GM21528 (cell line): ENCODE measurements around the gene GRK4.

ENCODE experiments used
- ATAC-seq: cut with Tn5 transposase; IDR thresholded peaks from one replicate; pipeline ENCODE4 v1.9.1; 2021; ENCODE audit warnings: mild to moderate bottlenecking, moderate library complexity; ENCODE audit not compliant: unreplicated experiment, low FRiP score

Gene GRK4

DNA sequence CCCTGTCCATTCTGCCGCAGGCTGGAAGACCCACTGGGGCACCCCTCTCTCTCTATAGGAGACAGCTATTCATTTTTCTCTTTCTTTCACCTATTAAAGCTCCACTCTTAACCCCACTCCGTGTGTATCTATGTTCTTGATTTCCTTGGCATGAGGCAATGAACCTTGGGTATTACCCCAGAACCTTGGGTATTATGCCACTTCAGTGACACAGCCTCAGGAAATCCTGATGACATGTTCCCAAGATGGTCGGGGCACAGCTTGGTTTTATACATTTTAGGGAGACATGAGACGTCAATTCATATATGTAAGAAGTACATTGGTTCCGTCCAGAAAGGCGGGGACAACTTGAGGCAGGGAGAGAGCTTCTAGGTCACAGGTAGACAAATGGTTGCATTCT lies 97.6 kb downstream of the GRK4 start:
- no peak for ATAC-seq

DNA sequence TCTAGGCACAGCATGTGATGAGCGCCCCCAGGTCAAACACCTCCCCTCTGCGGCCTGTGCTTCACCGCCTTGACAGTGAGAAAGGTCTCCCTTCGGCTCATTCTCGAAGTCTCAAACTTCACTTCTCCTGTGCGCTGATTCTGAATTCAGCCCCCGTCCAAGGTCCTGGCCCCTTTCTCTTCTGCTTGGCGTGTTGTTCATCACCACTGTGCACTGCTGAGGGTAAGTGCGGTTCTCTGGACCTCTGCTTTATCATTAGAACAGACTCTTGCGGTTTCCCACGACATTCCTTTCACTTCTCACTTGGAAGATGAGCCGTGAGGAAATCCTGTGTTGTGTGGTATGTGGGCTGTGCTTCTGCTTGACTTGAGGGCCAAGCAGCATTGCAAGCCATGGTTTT lies 99.1 kb downstream of the GRK4 start:
- no peak for ATAC-seq

DNA sequence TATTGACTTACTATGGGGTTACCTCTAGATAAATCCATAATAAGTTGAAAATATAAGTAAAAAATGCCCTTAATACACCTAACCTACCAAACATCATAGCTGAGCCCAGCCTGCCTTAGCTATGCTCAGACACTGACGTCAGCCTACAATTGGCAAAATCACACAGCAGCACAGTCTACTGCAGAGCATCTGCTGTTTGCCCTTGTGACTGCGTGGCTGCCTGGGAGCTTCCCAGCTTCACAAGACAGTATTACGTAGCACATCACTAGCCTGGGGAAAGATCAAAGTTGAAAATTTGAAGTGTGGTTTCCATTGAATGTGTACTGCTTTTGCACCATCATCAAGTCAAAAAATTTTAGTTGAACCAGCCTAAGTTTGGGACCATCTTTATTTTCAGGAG lies 102.2 kb downstream of the GRK4 start:
- ATAC-seq, result no peak

DNA sequence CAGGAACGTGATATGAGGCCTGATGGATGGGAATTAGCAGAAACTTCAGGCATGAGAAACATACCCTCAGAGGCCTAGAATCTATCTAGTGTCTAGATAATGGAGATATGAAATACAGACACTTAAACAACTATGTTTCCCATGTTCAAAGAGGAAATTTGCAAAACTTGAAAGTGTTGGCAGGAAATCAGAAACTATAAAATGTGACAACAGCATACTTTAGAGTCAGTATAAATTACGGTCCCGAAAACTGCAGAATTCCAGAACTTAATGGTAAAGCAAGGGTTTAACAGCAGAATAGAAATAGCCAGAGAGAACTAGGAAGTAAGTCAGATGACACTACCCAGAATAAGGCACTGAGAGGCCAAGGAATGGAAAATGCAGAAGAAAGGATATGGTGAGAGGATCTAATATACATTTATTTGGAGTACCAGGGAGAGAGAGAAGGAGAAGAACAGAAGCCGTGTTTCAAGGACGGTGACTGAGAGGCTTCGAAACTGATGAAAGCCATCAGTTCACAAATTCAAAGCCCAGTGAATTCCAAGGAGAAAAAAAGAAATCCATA lies 103.5 kb downstream of the GRK4 start:
- ATAC-seq, result no peak

GRCh38 chr4:3067473-3068001 lies 104.2 kb downstream of the GRK4 start:
- no peak for ATAC-seq

- no peak for ATAC-seq
These were observed 106.4 kb downstream of the GRK4 start for GRCh38 chr4:3069661-3070199.

DNA sequence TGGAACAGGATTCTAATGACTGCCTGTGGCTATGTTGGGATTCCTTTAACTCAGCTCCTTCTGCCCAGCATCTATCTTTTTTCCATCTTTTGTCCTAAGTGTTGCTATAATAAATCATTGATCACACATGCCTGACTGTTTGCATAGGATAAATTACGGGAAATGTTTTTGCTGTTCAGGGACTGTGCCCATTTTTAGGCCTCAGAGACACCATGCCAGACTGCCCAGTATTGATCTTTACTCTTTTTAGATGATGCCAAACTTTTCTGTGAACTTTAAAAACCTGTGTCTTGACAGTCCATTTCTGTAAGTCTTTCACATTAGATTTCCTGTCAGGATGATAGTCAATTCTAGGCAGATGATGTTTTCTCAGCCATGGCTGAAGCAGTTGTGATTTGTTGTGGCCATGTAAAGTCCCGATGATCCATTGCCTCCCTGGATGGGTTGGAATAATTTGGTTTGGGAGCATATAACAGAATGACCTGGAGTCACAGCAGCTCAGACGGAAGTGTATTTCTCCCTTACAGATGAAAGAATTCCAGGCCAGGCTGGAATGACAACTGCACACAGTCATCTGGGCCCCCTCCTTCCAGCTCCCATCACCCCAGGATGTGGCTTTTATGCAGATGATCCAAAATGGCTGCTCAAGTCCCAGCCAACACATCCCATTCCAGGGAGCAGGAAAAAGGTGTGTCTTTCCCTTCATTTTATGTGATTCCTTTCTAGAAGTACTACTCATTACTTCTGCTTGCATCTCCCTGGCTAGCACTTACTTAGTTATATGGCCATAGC lies 107.5 kb downstream of the GRK4 start:
- no peak for ATAC-seq

GRCh38 chr4:3071811-3072210 lies 108.4 kb downstream of the GRK4 start:
- no peak for ATAC-seq

- ATAC-seq, result peak; percentile 21
These were observed 110.0 kb downstream of the GRK4 start for GRCh38 chr4:3073158-3074077.

DNA sequence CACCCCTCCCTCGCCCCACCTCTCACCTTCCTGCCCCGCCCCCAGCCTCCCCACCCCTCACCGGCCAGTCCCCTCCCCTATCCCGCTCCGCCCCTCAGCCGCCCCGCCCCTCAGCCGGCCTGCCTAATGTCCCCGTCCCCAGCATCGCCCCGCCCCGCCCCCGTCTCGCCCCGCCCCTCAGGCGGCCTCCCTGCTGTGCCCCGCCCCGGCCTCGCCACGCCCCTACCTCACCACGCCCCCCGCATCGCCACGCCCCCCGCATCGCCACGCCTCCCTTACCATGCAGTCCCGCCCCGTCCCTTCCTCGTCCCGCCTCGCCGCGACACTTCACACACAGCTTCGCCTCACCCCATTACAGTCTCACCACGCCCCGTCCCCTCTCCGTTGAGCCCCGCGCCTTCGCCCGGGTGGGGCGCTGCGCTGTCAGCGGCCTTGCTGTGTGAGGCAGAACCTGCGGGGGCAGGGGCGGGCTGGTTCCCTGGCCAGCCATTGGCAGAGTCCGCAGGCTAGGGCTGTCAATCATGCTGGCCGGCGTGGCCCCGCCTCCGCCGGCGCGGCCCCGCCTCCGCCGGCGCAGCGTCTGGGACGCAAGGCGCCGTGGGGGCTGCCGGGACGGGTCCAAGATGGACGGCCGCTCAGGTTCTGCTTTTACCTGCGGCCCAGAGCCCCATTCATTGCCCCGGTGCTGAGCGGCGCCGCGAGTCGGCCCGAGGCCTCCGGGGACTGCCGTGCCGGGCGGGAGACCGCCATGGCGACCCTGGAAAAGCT lies 110.9 kb downstream of the GRK4 start, which contains the start of the genes HTT and HTT-AS:
Gene HTT (plus strand): TSS at position 604 of the 768 bp plus-strand sequence. CDS start 145 bp downstream, at position 749.
Gene HTT-AS (minus strand): TSS at position 461 of the 768 bp plus-strand sequence.
- peak; percentile 77 for ATAC-seq

DNA sequence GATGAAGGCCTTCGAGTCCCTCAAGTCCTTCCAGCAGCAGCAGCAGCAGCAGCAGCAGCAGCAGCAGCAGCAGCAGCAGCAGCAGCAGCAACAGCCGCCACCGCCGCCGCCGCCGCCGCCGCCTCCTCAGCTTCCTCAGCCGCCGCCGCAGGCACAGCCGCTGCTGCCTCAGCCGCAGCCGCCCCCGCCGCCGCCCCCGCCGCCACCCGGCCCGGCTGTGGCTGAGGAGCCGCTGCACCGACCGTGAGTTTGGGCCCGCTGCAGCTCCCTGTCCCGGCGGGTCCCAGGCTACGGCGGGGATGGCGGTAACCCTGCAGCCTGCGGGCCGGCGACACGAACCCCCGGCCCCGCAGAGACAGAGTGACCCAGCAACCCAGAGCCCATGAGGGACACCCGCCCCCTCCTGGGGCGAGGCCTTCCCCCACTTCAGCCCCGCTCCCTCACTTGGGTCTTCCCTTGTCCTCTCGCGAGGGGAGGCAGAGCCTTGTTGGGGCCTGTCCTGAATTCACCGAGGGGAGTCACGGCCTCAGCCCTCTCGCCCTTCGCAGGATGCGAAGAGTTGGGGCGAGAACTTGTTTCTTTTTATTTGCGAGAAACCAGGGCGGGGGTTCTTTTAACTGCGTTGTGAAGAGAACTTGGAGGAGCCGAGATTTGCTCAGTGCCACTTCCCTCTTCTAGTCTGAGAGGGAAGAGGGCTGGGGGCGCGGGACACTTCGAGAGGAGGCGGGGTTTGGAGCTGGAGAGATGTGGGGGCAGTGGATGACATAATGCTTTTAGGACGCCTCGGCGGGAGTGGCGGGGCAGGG lies 111.7 kb downstream of the GRK4 start:
- peak; percentile 14 for ATAC-seq

- ATAC-seq, result no peak
These were observed 112.2 kb downstream of the GRK4 start for GRCh38 chr4:3075652-3075981.

DNA sequence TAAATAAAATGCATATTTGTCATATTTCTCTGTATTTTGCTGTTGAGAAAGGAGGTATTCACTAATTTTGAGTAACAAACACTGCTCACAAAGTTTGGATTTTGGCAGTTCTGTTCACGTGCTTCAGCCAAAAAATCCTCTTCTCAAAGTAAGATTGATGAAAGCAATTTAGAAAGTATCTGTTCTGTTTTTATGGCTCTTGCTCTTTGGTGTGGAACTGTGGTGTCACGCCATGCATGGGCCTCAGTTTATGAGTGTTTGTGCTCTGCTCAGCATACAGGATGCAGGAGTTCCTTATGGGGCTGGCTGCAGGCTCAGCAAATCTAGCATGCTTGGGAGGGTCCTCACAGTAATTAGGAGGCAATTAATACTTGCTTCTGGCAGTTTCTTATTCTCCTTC lies 114.4 kb downstream of the GRK4 start:
- peak; percentile 33 for ATAC-seq

DNA sequence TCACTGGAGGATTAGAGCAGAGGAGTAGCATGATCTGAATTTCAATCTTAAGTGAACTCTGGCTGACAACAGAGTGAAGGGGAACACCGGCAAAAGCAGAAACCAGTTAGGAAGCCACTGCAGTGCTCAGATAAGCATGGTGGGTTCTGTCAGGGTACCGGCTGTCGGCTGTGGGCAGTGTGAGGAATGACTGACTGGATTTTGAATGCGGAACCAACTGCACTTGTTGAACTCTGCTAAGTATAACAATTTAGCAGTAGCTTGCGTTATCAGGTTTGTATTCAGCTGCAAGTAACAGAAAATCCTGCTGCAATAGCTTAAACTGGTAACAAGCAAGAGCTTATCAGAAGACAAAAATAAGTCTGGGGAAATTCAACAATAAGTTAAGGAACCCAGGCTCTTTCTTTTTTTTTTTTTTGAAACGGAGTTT lies 116.3 kb downstream of the GRK4 start:
- ATAC-seq, result no peak

DNA sequence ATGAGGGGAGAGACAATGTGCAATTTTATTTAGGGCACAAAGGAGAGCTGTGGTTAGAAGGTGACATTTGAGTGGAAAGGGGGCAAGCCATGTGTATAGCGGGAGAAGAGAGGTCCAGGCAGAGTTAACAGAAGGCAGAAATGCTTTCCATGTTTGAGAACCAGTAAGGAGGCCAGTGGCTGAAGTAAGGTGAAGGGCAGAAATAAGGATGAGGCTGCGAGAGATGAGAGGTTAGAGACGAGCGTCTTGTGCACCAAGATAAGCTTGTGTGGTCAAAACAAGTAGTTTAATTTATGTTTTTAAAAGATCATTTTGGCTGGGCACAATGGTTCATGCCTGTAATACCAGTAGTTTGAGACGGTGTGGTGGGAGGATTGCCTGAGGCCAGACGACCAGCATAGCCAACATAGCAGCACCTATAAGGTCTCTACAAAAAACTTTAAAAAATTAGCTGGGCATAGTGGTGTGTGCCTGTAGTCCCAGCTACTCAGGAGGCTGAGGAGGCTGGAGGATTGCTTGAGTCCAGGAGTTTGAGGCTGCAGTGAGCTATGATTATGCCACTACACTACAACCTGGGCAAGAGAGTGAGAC lies 119.6 kb downstream of the GRK4 start:
- ATAC-seq, result no peak

DNA sequence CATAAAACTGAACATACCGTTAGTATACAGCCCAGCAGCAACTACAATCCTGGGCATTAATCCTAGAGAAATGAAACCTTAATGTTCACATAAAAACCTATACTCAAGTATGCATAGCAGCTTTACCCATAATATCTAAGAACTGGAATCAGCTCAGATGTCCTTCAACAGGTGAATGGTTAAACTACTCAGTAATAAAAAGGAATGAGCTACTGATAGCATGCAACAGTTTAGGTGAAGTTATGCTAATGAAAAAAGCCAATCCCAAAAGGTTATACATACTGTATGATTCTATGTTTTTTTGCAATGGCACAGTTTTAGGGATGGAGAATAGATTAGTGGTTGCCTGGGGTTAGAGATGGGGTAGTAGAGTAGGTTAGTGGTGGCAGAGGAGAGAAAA lies 120.4 kb downstream of the GRK4 start:
- no peak for ATAC-seq

GRCh38 chr4:3085948-3086670 lies 122.7 kb downstream of the GRK4 start:
- no peak for ATAC-seq
